Measurements from ENCODE around the gene NOS3.
A peak's percentile ranks its signal among the peaks of the same experiment; 100 is the strongest.

DNA sequence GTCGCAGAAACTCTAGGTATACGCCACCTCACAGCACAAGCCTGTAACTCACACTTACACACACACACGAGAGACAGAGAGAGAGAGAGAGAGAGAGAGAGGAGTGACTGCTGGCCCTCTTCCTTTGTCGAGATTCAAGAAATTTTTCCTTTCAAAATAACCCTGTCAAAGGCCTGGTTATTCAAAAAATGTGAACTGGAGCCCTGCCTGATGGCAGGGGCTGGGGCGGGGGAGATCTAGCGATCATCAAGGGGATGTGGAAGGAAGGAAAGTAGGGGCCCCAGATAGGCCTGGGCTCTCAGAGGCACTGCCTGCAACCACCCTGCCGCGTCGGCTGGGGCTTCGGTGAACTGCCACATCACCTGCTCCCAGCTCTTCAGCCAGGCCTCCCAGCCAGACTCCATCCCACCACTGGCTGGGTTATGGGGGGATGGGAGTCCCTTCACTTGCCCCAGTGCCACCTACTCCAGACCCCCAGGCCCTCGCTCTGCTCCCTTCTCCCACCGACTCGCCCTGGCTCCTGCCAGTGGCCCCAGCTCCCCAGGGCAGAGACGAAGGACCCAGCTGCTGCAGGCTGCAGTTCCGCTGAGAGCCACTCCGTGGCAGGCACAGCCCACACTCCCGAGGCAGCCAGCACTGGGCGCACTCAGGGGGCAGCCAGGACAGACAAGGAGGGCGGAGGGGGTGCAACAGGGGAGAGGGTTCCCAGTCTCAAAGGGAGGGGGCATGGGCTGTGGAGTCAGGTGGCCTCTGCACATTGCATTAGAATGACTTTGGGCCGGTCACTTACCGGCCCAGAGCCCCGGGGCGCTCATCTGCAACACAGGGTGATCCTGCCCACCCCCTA lies 28.0 kb upstream of the NOS3 start:
- TF ChIP-seq, protein P1, sequence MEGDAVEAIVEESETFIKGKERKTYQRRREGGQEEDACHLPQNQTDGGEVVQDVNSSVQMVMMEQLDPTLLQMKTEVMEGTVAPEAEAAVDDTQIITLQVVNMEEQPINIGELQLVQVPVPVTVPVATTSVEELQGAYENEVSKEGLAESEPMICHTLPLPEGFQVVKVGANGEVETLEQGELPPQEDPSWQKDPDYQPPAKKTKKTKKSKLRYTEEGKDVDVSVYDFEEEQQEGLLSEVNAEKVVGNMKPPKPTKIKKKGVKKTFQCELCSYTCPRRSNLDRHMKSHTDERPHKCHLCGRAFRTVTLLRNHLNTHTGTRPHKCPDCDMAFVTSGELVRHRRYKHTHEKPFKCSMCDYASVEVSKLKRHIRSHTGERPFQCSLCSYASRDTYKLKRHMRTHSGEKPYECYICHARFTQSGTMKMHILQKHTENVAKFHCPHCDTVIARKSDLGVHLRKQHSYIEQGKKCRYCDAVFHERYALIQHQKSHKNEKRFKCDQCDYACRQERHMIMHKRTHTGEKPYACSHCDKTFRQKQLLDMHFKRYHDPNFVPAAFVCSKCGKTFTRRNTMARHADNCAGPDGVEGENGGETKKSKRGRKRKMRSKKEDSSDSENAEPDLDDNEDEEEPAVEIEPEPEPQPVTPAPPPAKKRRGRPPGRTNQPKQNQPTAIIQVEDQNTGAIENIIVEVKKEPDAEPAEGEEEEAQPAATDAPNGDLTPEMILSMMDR (IDR thresholded peaks at IDR 0.05), result peak; percentile 83 to 94 (median 87)
- no peak for TF ChIP-seq POLR2A (IDR thresholded peaks at IDR 0.05)
- no peak for TF ChIP-seq POLR2AphosphoS5 (IDR thresholded peaks at IDR 0.05)
- TF ChIP-seq EP300 (IDR thresholded peaks at IDR 0.05), result no peak
